HG02610 (cell line): Measurements from ENCODE around the gene PKP3.
"Not testable (repeated sequence)": the region's sequence is repeated elsewhere in the genome, so short reads cannot be mapped to it uniquely, and the experiment has no call there.

Experiments
- ATAC-seq: cut with Tn5 transposase; IDR thresholded peaks from one replicate; pipeline ENCODE4 v1.9.1; 2021; ENCODE audit warnings: mild to moderate bottlenecking, moderate library complexity; ENCODE audit not compliant: unreplicated experiment

The PKP3 gene

DNA sequence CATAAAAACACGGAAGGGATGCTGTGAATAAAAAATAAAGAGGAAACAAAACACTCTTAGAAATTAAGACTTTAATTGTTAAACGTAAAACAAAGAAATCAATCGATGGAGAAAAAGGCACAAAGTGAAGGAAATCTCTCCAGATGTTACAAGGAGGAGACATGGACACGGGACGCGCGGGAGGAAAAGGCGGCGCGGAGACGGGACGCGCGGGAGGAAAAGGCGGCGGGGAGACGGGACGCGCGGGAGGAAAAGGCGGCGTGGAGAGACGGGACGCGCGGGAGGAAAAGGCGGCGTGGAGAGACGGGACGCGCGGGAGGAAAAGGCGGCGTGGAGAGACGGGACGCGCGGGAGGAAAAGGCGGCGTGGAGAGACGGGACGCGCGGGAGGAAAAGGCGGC lies 30.8 kb downstream of the PKP3 start:
- ATAC-seq: not testable (repeated sequence)

DNA sequence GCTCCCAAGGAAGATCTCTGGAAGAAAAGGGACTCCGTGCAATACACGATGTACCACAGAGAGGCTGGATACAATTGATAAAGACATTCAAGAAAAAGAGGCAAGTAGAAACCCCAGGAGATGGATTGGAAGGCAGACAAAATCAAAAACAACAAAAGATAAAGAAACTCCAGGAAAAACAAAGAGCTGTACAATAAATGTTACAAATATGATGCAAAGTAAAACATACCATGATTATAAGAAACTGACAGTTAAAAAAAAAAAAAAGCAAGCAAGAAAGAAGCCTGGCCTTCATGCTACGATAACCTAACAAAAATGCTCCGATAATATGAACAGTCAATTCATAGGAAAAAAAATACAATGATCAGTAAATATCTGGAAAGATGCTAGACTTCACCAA lies 31.3 kb downstream of the PKP3 start:
- no peak for ATAC-seq

GRCh38 chr11:426851-427250 lies 32.8 kb downstream of the PKP3 start:
- ATAC-seq: no peak

DNA sequence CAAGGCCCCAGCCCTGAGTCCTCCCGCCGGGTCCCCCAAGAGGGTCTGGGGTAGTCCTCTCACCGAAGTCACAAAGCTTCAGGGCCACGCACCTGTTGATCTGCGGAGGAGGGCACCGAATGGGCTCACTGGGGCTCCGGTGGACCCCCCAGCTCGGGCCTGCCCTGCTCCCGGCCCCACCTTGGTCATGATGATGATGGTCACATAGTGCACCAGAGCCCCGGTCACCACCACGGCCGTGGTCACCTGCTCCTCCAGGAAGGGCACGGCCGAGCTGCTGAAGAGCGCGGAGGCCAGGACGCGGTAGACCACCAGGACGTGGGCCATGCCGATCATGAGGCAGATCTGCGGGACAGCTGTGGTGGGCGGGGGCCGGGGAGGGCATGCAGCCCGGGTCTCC lies 34.3 kb downstream of the PKP3 start:
- ATAC-seq: no peak

GRCh38 chr11:429391-429790 lies 35.4 kb downstream of the PKP3 start:
- no peak for ATAC-seq

DNA sequence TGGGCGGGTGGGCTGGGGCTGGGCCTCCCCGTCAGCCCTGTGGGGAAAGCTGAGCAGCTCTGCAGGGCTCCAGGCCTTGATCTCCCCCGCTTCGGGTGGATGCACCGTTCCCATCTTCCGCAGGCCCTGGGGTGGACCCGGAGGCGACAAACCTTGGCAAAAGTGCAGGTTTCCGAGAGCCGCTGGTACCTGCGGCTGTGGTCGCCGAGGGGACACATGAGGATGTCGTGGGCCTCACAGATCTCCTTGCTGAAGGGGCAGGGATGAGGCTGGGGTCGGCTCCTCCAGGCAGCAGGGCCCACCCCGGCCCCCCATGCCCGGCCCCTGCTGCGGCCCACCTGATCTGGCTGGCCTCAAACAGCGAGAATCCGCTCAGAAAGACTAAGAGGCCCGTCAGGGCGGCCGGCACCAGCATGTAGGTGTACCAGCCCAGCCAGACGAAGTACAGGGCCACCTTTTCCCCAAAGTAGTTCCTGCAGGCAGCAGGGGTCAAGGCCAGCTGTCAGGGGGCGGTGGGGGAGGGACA lies 36.0 kb downstream of the PKP3 start:
- no peak for ATAC-seq

GRCh38 chr11:431921-432320 lies 37.9 kb downstream of the PKP3 start:
- no peak for ATAC-seq

GRCh38 chr11:432501-433100 lies 38.6 kb downstream of the PKP3 start:
- ATAC-seq: no peak

GRCh38 chr11:433111-433510 lies 39.1 kb downstream of the PKP3 start:
- ATAC-seq: no peak

- no peak for ATAC-seq
Measured at GRCh38 chr11:433641-434040, 39.6 kb downstream of the PKP3 start.

- no peak for ATAC-seq
Measured at GRCh38 chr11:434496-434895, 40.5 kb downstream of the PKP3 start.

DNA sequence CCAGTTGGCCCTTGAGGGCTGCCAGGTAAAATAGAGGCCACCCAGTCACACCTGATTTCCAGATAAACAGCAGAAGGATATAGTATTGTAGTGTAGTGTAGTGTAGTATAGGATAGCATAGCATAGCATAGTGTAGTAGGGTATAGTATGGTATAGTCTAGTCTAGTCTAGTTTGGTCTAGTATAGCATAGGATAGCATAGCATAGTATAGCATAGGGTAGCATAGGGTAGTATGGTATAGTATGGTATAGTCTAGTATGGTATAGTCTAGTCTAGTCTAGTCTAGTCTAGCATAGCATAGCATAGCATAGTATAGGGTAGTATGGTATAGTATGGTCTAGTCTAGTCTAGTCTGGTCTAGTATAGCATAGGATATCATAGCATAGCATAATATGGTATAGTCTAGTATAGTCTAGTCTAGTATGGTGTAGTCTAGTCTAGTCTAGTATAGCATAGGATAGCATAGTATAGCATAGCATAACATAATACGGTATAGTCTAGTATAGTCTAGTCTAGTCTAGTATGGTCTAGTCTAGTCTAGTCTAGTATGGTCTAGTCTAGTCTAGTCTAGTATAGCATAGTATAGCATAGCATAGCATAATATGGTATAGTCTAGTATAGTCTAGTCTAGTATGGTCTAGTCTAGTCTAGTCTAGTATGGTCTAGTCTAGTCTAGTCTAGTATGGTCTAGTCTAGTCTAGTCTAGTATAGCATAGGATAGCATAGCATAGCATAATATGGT lies 41.2 kb downstream of the PKP3 start:
- not testable (repeated sequence) for ATAC-seq

DNA sequence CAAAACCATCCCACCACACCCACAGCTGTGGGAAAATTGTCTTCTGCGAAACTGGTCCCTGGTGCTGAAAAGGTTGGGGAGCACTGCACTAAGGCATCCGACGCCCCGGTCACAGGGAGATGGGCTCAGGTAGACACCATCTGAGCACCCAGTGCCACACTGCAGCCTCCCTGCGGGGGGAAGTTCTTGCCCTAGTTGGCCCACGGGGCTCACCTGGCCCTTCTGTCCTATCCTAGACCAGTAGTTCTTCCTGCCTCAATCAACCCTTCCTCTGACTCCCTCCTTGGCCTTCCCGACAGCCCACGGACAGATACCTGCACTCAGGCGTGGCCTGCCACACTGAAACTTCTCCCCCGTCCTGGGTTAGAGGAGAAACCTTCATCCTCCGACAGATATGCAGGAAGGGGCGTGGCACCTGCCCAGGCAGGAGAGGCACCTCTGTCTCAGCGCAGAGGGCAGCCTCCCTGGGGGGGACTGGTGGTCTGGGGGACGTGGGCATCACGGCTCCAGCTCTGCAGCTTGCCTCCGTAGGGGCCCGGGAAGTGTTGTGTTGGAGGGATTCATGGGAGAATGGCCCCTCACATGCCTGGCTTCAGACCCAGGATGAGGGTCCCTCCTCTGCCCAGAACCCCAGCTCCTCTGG lies 43.3 kb downstream of the PKP3 start:
- ATAC-seq: no peak

GRCh38 chr11:438101-438844 lies 44.3 kb downstream of the PKP3 start:
- ATAC-seq: no peak

DNA sequence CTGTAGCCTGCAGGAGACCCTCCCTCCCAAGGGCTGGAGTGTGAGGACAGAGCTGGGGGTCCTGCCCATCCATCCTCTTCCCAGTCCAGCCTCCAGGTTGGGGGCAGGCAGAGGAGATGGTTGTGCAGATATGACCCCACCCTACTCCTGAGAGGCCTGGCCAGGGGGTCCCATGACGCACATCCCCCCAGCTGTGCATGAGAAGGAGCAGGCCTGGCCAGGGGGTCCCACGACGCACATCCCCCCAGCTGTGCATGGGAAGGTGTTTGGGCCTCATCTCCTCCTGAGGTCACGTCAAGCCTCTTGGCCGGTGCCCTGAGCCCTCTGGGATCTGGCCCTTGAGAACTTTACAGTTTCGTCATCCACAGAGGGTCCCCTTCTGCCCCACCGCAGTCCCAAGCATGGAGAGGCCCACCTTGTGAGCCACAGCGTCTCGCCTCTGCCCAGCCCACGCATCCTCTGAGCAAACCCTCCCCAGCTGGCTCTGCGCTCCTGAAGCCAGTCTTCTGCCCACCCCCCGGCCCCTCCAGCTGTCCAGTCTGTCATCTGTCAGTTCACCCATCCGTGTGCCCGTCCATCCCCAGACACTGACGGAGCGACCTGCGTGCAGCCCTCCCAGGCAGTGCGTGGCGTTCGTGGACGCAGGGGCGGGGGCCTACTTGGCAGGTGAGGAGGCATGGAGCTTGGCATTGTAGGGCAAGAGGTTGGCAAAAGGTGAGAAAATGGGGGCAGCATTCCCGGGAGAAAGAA lies 45.5 kb downstream of the PKP3 start:
- no peak for ATAC-seq

- ATAC-seq: no peak
Measured at GRCh38 chr11:440065-441042, 46.3 kb downstream of the PKP3 start.

DNA sequence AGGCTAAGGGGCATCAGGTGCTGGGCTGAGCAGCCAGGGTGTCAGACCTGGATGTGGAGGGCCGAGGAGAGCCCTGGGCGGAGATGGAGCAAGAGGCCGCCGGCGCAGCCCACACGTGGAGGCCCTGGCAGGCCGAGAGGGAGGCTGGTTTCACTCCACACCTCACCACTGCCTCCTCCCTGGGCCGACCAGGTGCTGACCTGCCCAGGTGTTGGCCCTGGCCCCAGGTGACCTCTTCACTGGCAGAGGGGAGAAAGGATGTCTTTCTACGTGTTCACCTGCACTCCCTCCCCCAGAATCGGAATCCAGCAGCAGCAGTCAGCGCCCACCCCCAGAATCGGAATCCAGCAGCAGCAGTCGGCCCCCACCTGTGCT lies 47.0 kb downstream of the PKP3 start:
- no peak for ATAC-seq

DNA sequence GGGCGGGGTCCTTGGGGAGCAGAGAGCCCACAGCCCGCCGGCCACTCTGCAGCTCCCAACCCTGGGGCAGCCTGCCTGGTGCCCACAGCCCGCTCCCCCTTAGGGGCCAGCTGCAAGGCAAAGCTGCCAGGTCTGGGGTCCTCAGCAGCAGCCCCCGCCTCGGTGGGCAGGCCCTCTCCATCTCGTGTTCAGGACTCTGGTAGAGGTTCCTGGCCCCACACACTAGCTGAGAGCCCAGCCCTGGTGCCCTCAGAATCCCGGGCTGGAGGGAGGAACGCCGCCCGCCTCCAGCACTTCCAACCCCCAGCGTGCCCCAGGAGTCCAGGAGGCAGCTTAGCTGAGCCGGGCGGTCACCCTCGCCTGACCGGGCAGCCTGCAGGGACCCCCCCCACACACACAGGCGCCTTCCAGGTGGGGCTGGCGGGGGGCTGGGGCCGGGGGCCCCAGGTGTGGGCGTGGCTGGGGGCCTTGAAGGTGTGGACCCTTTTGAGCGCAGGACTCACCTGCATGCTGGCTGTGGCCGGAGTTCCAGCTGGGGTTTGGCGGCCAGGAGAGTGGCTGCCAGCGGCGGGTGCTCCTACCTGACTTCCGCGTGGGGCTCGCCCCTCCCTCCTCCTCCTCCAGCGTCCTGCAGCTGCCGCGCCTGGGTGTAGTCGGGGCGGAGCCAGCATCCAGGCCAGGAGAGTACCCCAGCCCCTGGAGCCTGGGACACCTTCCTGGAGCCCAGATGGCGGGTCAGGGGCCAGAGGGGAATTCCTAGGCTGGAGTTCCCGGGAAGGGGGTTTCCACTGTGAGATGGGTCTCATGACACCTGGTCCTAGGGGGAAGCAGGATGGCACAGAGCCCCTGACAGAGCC lies 47.6 kb downstream of the PKP3 start, which contains the start of gene ANO9:
Gene ANO9 (minus strand): TSS at position 594 of the 857 bp plus-strand sequence. CDS start 85 bp downstream, at position 509.
- ATAC-seq: peak; percentile 53
